Measurements from ENCODE around the gene MRPS23.

The MRPS23 gene

DNA sequence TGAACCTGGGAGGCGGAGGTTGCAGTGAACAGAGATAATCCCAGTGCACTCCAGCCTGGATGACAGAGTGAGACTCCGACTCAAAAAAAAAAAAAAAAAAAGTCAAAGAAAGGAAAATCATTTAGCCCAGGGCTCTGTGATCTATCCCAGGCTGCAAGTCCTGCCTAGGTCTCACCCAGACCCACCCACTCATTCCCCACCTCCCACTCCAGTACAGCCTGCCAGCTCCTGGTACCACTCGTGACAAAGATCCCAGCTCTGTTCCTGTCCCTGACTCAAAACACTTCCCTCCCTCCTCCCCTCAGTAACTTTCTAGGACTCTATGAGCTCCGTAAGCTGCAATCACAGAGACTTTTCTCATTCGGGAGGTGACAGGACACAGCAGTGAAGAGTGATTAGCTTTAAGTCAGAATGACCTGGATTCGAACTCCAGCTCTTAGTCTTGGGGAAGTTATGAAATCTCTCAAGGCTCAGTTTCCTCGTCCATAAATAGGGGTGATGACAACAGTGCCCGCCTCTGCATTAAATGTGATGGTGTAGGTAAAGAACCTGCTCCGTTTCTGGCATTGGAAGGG is 28.0 kb upstream of the MRPS23 start:
- no peak for DNase-seq

DNA sequence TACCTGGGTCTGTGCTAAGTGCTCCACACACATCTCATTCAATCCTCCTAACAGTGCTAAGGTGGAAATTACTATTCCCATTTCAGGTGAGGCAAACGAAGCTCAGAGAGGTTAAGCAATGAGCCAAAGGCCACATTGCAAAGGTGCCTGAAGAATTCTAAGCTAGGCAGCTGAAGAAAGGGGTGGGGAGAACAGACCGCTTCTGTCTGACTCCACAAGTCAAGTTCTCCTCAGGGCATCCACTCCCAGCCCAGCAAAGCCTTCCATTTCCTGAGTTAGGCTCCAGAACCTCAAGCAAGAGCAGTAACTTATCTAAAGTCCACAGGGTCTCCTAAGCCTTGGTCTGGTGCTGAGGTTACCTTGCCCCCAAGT is 27.0 kb upstream of the MRPS23 start:
- DNase-seq, result no peak

DNA sequence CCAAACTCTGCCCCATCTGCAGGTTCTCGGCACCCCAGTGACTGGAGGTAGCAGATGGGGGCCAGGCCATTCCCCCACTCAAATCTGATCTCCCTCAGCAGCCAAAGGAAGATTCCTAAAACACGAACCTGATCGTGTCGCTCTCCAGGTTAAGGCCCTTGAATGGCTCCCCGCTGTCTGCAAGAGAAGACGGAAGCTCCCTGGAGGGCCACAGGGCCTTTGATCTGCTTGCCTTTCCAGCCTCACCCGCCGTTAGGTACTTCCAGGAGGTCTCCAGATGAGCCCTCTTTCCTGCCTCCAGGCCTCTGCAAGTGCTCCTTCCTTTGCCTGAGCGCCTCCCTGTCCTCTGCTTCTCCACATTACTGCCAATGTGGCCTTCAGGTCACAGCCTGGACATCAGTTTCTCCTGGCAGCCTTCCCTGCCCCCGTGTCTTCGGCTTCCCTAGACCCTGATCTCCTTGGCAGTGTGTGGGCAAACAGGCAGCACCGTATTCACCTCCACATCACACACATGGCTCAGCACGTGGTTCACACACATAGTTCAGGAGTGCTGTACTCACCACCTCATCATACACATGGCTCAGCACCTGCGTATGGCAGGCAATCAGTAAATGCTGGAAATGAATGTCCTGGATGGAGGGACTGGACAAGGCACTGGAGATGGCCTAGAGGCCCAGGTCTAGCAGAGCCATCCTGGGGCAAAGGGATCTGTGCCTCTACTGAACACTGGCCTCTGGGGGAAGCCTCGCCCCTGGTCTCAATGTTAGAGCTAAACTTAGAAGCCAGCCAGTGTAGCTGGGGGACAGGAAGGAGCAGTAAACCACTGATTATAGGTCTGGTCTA is 26.4 kb upstream of the MRPS23 start:
- DNase-seq, result no peak

DNA sequence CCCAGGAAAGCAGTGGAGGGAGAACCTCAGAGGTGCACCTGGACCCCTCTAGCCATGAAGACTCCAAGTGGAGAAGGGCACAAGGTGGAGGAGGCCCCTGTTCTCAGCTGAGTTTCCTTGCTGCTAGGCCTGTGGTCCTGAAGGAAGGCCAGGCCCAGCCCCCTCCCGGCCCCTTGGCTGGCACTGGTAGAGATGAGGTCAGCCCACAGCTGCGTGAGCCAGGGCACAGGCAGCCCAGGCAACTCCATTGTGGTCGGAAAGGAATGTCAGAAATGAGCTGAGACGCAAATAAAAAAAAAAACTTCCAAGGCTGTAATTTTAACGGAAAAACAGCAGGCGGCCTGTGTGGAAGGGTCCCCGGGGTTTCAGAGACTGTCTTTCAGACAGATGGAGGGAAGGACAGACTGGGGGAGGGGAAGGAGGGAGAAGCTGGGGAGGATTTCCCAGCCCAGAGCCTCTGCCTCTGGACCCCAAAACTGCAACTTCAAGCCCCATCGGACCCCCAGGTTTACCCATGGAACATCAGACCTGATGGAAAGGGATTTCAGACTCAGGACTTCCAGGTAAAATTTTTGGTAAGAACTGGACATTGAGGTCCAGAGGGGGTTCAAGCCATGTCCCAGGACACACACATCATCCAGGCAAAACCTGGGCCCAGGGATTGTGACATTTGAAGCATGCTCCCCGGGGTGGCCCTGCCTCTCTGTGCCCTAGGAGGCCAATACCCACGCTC is 25.6 kb upstream of the MRPS23 start:
- DNase-seq, result peak; percentile 99

DNA sequence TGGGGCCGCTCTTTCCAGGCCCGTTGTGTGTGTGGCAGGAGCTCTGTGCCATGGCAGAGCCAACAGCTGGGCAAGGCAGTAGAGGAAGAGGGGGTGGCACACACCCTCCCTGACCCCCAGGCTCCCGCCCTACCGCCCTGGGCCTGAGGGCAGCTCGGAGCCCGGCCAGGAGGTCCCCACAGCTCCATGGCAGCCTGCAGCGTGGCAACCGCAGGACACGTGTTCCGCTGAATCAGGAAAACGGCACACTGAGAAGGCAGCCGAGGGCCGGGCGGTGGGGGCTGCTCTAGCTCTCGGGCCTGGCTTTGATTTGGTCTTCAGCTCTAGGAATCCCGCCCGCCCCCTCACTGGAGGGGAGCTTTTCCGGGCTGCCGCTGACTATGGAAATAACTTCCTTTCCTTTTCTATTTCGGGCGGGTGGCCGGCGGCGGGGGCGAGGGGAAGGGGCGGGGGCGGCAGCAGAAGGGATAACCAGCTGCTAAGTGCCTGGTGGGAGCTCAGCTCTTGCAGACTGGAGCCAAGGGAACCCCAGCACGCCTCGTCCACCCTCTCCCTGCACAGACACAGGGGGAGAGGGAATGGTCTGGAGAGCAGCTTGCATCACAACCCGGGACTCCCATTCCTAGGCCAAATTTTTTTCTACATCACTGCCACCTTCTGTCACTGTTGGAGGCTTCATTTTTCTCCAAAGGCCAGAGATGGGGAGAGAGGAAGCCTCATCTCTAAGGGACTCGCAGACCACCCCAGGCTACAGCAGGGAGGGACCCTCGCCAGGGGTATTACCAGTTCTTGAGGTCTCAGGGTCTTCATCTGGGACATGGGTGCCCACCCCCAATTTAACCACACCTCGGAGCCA is 24.8 kb upstream of the MRPS23 start:
- peak; percentile 98 for DNase-seq

DNA sequence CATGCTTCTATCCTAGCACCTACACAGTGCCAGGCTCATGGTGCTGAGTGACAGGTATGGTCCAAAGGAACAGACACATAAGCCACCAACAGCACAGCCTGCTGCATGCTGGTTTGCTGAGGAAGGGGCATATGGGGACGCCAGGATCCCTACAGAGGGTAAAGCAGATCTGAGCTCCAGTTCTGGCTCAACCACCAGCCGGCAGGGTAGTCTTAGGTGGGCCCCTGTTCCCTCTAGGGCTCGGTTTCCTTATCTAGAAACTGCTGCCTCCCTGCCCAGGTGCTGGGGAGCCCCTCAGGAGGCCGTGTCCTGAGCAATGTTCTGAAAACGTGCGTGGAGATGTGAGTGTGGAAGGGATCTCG is 24.2 kb upstream of the MRPS23 start:
- DNase-seq, result no peak

DNA sequence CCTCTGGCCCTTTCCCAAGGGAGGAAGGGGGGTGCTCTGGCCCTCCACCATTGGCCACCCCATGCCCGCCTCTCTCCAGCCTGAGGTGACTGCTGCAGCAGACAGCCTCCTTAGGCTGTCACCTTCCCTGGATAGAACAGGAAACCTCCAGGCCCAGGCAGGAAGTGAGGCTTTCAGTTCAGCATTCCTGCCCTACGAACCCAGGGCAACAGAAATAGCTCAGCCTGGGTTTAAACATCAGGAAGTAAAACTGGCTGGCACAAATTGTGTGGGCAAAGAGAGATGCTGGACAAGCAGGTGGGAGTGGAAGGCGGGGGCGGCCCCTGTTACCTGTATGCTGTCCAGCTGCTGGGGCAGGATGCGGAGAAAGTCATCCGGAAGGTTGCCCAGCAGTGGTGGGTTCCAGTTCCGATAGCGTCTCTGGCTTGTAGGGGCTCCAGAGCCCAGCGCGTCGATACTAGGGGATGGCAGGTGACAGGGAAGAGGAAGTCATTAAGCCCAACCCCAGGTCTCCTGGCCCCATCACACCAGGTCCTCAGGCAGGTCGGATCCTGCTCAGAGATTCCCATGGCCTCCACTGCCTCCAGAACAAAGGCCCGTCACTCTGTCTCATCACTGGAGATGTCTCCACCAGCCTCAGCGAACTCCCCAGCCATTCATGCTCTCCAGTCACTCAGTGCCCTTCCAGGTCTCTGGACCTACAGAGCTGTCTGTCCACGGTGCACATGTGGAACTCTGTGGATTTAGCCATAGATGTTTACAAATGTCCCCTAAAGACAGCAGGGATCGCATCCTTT is 23.6 kb upstream of the MRPS23 start:
- DNase-seq, result no peak

DNA sequence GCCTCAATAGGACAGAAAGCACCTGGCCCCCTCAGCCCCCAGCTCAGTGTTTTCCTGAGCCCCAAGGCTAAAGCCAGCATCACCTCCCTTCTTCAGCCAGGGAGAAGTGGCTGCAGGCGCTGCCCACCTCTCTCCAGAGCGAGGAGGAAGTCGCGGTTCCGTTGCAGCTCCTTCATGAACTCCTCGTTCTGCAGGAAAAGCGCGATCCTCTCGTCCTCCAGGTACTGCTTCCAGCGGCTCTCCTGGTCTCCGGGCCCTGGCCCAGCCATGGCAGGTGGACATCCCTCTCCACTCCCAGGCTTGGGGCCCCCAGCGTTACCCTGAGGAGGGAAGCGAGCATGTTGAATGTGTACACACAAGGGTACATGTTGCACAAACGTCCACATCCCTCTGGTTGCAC is 22.7 kb upstream of the MRPS23 start:
- no peak for DNase-seq

DNA sequence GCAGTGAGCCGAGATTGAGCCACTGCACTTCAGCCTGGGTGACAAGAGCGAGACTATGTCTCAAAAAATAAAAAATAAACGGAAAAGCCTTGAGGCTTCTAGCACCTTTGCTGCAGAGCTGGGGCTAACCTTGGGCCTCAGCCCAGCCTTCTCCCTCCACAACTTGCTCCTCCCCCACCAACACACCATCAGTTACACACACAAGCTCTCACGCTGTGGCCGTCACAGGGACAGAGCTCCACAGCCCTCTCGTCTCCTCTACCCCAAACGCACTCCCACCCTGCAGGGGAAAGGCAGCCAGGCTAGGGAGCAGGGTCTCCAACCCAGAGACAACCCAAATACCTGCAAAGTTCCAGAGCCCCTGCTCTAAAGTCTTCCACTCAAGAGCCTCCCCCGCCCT is 22.0 kb upstream of the MRPS23 start:
- DNase-seq, result no peak

DNA sequence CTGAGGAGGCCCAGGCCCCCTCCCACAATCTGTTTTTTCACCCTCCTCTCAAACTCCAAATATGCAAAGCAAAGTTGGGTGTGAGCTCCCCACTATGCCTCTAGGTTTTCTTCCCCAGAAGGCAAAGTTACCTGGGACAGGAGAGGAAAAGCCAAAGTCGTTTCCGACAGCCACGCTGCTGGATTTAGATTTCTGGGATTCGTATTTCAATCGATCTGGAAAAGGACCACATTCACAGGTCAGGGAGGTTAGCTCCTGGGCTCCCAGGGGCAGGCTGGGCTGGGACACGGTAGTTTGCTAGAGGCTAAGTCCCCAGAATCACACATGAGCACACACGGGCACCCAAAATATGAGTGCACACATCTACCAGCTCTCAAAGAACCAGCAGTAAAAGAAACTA is 21.3 kb upstream of the MRPS23 start:
- no peak for DNase-seq

DNA sequence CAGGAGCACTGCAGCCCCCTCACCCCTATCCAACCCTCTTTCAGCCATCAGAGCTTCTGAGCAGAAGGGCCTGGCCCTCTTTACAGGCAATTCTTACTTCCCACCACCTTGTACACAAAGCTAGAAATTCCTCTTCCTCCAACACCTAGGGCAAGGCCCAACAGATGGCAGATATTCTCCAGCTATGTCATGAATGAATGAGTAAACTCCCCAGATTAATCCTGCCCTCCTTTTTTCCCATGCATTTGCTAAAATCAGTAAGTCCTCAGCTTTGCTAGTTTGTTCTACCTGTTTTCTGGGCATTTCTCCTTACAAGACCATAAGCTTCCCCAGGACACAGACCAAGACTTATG is 20.4 kb upstream of the MRPS23 start:
- no peak for DNase-seq

DNA sequence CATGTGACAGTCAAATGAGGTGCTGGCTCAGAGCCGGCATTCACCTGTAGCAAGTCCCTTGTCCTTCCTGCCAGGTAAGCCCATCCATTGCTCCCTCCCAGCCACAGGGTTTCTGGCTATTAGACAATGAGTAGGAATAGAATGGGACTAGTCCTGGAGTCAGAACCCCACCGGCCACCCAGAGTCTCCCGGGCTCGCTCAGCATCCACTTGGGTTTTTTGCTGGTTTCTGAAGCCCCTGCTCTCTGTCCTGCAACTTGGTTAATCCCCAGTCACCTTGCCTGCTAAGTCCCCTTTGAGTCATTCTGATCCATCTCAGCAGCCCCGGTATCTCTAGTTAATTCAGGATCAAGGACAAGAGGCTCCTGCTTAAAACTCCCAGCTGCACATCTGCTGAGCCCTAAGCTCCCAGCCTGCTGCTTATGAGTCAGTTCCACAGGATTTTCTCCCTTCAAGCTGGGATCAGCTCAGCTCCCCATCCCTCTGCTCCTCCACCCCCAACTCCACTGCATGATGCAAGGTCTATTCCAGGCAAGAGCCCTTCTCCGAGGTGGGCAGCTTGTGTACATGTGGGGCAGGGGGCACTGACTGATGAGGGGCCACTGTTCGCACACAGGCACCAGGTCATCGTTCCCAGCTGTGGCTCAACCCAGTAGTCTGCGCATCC is 19.9 kb upstream of the MRPS23 start:
- peak; percentile 93 for DNase-seq

DNA sequence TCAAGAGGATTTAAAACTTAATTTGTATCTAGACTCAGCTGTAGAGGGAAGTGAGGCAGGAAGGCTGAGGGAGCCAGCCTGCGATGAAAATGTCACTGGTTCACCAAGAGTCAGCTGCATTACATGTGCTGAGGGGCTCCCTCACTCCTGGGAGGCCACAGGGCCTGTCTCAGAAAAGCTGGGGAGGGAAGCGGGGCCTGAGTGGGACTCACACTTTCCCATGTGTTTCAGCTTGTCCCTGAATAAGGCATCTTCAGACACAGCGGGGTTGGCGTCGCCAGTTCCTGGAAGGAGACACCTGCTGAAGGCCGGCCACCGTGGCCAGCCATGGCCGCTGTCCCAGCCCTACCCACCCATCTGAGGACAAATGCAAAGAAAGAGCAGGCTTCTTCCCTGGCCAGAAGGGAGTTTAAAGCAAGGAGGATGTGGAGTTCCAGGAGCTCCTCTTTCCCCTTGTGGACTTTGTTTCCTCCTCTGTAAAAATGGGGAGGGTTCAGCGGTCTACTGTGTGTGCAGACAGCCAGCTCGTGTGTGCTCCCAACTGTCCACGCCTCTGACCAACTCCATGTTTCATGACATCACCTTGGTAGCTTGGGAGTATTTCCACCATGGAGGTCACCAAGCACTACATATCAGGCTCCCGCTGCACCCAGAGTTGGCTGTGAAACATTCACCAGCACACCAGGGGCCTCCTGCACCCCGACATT is 19.2 kb upstream of the MRPS23 start:
- no peak for DNase-seq

DNA sequence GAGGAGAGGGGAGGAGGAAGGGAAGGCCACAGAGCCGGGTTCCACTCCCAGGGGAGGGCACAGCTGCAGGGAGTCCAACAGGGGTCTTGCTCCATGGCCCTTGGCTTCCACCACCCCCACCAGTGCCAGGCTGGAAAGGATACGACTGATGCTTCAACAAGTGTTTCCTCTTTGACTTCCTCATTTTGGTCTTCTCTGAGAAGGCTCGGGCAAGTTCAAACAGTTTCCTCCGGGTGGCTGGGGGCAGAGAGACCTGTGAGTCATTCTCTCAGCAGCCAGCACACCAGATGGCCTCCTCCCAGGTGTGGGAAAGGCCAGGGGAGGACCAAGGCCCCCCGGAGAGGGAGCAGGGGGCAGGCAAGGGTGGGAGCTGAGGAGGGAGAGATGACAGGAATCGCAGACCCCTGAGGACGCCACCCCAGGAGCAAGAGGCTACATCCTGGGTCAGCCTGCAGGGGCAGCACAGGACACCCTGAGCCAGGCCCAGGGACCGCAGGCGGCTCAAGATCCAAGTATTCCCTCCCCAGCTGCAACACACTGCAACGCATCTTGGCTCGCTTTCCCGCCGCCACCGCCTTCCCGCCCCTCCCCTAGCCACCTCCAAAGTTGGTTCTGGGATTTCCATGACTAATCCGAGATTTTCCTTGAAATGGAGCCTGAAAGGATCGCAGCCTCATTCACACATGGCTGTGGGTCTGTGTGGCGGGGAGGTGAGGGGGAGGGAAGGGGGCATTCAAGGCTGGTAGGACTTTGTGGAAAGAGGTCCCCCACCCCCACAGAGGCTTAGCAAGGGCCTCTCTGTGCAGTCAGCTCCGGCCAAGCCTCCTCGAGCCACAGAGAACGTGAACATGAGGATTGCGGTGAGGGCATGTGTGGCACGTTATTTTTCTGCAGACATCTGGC is 18.4 kb upstream of the MRPS23 start:
- peak; percentile 95 for DNase-seq

DNA sequence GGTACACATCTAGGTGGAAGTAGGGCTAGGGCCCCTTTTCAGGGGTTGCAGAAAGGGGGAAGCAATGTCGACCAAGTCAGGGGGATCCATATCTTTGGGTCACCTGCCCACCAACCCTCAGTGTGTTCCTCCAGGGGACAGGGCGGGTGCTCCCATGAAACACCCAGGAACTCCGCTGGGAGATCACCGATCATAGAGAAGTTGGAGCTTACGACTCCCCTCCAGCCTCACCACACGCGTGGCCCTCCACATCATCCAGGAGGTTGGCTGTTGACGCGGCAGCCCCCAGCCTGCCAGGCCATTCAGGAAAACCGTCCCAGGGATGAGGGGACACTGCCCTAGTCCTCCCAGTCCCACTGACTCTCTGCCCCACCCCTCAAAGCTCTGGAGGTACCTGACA is 17.3 kb upstream of the MRPS23 start:
- no peak for DNase-seq

DNA sequence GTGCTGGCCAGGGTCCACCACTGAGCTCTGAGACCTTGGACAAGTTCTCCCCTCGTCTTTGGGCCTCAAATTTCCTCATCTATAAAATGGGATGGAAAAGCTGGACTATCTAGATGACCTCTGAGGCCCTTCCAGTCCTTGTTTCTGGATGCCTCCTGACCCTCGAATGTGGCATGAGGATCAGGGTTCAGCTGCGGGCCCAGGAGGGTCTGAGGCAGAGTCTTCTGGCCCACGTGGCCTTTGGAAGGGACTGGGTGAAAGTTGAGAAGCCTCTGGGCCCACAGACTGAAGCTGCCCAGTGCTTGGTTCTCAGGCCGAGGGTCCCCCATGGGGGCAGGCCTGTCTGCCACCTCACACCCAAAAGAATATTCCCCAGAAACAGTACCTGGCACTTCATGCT is 16.9 kb upstream of the MRPS23 start:
- no peak for DNase-seq

DNA sequence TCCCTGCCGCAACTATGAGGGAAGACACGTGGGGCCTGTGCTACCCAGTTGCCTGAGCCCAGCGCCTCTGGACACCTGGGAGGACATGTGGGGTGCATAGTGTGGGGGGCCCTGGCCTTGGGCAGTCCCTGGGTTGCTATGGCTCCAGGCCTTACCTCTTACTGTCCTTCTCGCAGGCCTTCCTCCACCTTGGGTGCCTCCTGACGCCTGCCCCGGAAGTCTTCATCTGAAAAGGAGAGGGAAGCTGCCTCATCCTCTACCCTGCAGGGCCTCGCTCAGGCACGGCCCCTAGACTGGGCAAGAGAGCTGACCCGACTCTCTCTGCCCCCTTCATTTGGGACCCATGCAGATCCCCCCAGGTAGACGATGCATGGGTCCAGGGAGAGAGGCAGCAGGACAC is 16.5 kb upstream of the MRPS23 start:
- DNase-seq, result no peak

DNA sequence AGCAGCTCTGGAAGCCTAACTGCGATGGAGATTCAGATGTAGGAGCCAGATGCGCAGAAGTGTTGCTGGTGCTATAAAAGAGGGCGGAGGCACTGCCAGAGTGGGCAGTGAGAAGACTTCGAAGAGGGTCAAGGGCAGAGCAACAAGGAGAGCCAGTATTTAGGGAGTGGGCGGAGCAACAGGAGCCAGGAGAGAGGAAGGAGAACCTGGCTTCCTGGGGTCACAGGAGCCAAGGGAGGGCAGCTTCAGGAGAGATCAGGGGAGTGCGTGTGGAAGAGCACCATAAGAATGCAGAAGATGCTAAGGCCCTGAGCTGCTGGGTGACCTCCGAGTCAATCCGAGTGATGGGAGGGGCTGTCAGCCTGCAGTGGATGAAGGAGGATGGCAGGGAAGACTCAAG is 14.4 kb upstream of the MRPS23 start:
- DNase-seq, result no peak

DNA sequence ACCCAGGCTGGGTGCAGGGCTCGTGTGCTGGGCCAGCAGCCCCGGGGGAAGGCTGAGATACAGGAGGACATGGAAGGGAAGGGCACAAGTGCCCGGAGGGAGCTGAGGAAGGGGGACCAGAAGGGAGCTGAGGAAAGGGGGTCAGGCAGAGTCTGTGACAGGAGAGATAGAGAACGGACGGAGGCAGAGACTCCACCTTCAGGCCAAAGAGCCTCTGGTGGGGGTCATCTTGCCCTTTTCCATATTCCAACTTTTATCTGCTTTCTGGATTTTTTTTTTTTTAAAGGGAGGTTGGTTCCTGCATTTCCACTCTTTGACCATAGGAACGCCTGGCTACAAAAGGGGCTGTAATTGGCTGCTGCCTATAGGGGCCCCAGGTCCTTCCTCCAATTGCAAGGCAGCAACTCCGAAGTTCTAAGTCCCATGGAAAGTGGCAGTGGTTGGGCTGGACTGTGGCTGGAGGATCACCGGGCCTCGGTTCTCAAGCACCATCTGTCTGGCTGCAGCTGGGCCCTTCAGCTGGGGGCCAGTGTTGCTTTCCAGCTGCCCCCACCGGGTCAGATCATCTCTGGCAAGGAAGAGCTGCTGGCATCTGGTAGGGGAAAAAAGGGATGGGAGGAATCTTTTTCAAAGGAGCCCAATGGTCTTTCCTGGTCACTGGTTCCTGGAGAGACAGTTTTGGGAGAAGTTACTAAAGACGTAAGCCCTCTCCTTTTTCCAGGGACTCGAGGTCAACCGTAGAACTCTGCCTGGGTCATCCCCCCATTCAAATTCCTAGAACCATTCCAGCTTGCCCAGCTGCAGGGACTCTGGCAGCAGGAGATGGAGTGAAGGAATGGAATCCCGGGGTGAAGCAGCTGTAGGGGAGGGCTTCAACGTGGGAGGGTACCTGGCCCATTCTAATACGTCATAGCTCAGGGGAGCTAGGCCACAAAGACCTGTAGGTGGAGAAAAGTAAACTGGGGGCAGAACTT is 13.1 kb upstream of the MRPS23 start:
- no peak for DNase-seq
